ENCODE results near the gene GALNT17. TPM values are rescaled to one million over a fixed set of nuclear protein-coding genes. Genes with fewer than 3 reads are reported as not detected.

GALNT17 gene
- total RNA-seq, 1 donor = not detected

GRCh38 chr7:71649812-71650211 is 517.9 kb downstream of the GALNT17 start:
- TF ChIP-seq CTCF (IDR thresholded peaks at IDR 0.05; ENCODE audit: insufficient read depth, low read depth, low read length) = no peak
- no peak for DNase-seq (ENCODE audit: low read depth)
- no peak overlapping the region for H3K4me3 ChIP-seq (ENCODE audit: low read depth, low read length)

GRCh38 chr7:71650653-71651337 is 518.9 kb downstream of the GALNT17 start:
- TF ChIP-seq CTCF (IDR thresholded peaks at IDR 0.05; ENCODE audit: insufficient read depth, low read depth, low read length) = no peak
- no peak overlapping the region for H3K4me3 ChIP-seq (ENCODE audit: low read depth, low read length)
- DNase-seq (ENCODE audit: low read depth) = no peak

GRCh38 chr7:71652510-71652909 is 520.6 kb downstream of the GALNT17 start:
- DNase-seq (ENCODE audit: low read depth) = no peak
- H3K4me3 ChIP-seq (ENCODE audit: low read depth, low read length) = no peak overlapping the region
- no peak for TF ChIP-seq CTCF (IDR thresholded peaks at IDR 0.05; ENCODE audit: insufficient read depth, low read depth, low read length)

- DNase-seq (ENCODE audit: low read depth) = no peak
- H3K4me3 ChIP-seq (ENCODE audit: low read depth, low read length) = no peak overlapping the region
- no peak for TF ChIP-seq CTCF (IDR thresholded peaks at IDR 0.05; ENCODE audit: insufficient read depth, low read depth, low read length)
These were observed 525.4 kb downstream of the GALNT17 start for GRCh38 chr7:71657386-71657785.

- no peak for DNase-seq (ENCODE audit: low read depth)
- TF ChIP-seq CTCF (IDR thresholded peaks at IDR 0.05; ENCODE audit: insufficient read depth, low read depth, low read length) = no peak
- H3K4me3 ChIP-seq (ENCODE audit: low read depth, low read length) = no peak overlapping the region
These were observed 527.7 kb downstream of the GALNT17 start for GRCh38 chr7:71659622-71660021.

GRCh38 chr7:71661671-71662224 is 529.8 kb downstream of the GALNT17 start:
- TF ChIP-seq CTCF (IDR thresholded peaks at IDR 0.05; ENCODE audit: insufficient read depth, low read depth, low read length) = no peak
- no peak overlapping the region for H3K4me3 ChIP-seq (ENCODE audit: low read depth, low read length)
- DNase-seq (ENCODE audit: low read depth) = no peak

- no peak for TF ChIP-seq CTCF (IDR thresholded peaks at IDR 0.05; ENCODE audit: insufficient read depth, low read depth, low read length)
- H3K4me3 ChIP-seq (ENCODE audit: low read depth, low read length) = no peak overlapping the region
- DNase-seq (ENCODE audit: low read depth) = no peak
These were observed 533.8 kb downstream of the GALNT17 start for GRCh38 chr7:71665716-71666115.

Measured in fibroblast of villous mesenchyme (primary cell).